GM21717 (cell line): ENCODE results near the gene CNGB1.
"Not testable (repeated sequence)": the region's sequence is repeated elsewhere in the genome, so short reads cannot be mapped to it uniquely, and the experiment has no call there.

Experiments
- ATAC-seq: cut with Tn5 transposase; IDR thresholded peaks from one replicate; pipeline ENCODE4 v1.9.1; 2021; ENCODE audit warnings: mild to moderate bottlenecking, moderate library complexity; ENCODE audit not compliant: unreplicated experiment

Gene CNGB1

DNA sequence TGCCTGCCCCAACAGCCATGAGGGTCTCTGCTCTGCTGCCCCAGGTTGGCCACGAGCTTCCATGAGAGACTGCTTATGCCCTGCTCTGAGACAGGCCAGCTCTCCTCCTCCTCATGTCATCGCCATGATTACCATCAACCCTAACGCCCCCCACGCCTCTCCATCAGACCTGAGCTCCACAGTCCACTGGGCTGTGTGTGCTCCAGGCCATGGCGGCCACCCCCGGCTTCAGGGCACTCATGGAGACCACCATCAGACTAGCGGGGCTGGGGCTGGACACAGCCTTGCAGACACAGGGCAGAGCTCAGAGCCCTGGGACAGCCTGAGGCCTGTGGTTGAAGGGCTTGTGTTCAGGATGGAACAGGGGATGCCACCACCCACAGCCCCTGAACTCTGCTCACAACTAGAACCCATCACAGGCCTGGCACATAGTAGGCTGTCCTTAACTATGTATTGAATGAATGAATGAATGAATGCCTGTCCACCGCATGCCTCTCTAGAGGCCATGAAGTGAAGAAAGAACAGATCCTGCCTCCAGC, 14.6 kb downstream of the CNGB1 start:
- no peak for ATAC-seq

GRCh38 chr16:57955572-57956188, 15.2 kb downstream of the CNGB1 start:
- ATAC-seq = no peak

DNA sequence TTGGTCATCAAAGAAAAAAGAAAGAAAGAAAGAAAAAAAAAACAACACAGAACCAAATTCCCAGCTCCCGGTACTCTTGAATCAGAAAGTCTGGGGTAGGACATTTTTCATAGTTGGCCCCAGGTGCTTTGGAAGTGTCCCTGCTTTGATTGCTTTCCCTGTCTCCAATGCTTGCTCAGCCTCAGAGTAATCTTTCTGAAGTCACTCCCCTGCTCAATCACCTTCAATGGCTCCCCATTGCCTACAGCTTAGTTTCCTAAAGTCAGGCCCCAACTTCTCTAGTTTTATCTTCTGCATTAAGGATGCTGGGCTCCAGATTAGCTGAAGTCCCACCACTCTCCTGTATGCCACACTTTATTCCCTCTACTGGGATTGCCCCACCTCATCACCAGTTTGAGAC, 17.1 kb downstream of the CNGB1 start:
- no peak for ATAC-seq

DNA sequence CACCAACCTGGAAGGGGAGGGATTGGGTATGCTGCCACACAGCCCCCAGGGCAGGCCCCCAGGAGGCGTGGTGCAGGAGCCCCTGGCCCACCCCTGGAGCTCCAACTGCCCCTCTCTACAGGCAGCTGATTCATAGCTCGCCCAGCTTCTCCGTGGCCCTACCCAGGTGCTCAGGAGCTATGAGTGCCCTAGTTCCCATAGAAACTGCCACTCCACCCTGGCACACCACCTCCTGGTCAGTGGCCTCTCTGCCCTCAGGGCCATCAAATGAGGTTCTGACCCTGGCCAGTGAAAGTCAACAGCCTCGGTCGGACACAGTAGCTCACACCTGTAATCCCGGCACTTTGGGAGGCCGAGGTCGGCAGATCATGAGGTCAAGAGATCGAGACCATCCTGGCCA, 18.0 kb downstream of the CNGB1 start:
- ATAC-seq = no peak

- ATAC-seq = no peak
These were observed 19.5 kb downstream of the CNGB1 start for GRCh38 chr16:57951204-57951960.

GRCh38 chr16:57950382-57950781, 20.5 kb downstream of the CNGB1 start:
- ATAC-seq = no peak

DNA sequence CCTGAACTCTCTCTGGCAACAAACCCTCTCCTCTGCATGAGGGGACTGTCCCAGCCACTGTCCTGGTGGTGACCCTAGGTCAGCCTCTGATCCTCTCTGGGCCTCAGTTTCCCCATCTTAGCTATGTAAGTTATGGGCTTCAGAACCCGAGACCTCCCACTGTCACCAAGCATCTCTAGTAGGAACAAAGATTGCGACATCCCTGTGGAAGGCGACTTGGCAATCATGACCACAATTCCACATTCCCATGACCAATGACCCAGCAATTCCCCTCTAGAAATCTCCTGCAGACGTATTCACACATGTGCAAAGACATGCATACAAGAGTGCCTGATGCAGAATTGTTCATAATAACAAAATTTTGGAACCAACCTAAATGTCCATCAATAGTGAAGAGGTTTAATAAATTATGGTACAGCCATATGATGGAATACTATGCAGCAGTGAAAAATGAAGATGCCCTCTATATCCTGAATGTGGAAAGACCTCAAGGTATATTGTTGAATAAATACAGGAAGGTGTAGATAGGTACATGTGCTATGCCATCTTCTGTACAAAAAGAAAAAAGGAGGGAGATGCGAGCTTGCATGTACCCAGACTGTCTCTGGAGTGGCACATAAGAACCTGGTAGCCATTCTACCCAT, 21.2 kb downstream of the CNGB1 start:
- no peak for ATAC-seq

DNA sequence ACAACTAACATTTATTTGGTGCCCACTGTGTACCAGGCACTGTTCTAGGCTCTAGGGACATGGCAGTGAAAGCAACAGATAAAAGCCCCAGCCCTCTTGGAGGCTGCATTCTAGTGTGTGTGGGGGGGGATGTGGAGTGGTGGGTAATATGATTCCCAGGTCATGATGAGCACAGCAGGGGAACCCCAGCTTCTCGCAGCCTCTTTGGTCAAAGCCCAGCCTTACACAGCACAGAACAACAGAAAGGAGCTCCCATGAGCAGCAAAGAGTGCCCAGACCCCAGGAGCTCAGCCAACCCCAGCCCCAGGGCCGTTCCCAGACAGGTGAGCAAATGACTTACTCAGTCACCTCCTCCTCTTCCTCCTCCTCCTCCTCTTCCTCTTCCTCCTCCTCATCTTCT, 21.9 kb downstream of the CNGB1 start:
- no peak for ATAC-seq

DNA sequence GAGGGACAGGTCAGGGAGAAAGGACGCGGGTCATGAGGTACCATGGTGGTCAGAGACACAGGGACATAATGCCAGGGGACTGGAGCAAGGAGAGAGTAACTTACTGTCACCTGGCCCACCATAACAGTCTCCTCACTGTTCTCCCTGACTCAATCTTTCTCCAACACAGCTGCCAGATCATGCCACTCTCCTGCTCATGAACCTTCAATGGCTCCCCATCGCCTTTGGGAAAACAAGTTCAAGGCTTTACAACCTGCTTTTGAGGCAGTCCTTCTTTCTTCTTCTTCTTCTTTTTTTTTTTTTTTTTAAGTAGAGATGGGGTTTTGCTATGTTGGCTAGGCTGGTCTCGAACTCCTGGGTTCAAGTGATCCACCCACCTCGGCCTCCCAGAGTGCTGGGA, 22.9 kb downstream of the CNGB1 start:
- no peak for ATAC-seq

DNA sequence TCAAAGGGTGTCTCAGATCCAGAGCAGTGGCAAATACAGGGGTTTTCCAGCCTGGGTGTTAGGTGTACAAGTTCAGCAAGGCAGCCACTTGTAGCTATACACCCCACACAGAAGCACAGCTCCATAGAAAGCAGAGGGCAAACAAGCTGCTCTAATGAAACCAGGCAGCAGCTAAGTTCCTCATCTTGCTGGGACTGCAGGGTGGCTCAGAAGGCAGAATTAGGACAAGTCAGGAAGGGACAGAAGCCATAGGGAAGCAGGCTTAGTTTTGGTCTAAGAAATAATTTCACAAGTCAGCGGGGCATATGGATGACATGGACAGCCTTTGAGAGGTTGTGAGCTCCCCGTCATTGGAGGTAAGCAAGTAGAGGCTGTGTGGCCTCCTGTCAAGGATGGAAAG, 23.7 kb downstream of the CNGB1 start:
- no peak for ATAC-seq

DNA sequence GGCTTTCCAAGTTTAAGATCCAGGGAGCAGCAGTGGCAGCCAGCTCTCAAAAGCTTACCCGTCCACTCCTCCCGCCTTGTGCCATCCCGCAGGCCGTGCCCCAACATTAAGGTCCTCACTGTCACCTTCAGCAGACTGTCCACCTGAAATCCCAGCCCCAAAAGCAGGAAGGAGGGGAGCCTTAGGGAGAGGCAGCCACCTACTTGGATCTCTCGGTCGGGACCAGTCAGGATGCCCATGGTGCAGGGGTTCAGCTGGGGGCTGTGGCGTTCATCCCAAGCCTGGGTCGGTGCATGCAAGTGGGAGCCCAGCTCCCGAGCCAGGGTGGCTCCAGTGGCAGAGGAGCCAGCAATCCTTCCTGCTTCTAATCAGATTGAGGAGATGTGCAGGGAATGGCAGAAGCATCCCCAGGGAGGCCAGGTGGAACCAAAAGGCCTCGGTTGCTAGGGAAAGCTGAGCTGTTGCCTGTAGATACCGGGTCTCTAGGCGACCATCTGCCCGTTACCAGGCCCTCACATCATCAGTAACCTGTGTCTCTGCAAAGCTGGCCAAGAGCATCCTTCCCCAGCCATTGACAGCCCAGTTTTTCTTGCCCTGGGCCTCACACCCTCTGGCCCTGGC, 24.6 kb downstream of the CNGB1 start:
- no peak for ATAC-seq

GRCh38 chr16:57945740-57946138, 25.2 kb downstream of the CNGB1 start:
- no peak for ATAC-seq

GRCh38 chr16:57944970-57945739, 25.8 kb downstream of the CNGB1 start:
- no peak for ATAC-seq

- ATAC-seq = not testable (repeated sequence)
These were observed 27.5 kb downstream of the CNGB1 start for GRCh38 chr16:57943381-57943780.

GRCh38 chr16:57941901-57942300, 29.0 kb downstream of the CNGB1 start:
- not testable (repeated sequence) for ATAC-seq

GRCh38 chr16:57941016-57941664, 29.8 kb downstream of the CNGB1 start:
- no peak for ATAC-seq

DNA sequence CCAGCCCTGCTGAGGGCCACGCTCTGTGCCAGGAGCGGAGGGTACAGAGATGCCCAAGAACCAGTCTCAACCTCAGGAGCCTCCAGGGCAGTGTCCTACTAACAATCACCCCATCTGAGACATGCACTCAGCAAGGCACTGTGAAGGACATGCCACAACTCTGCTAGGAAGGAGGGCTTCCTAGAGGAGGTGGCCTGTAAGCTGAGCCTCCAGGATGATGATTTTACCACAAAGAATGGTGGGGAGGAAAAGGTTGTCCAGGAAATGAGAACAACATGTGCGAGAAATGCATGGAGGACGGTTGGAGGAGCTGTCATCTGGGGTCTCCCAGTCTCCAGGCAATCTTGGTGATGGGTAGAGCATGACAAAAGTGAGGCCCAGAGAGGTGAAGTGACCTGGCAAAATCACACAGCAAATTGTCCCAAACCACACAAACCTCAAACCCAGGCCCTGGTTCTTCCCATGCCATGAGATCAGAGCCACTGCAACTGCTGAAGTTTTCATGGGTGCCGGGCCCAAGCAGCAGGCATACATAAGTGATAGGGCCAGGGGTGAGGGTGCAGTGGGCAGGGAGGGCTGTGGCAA, 30.5 kb downstream of the CNGB1 start:
- no peak for ATAC-seq

DNA sequence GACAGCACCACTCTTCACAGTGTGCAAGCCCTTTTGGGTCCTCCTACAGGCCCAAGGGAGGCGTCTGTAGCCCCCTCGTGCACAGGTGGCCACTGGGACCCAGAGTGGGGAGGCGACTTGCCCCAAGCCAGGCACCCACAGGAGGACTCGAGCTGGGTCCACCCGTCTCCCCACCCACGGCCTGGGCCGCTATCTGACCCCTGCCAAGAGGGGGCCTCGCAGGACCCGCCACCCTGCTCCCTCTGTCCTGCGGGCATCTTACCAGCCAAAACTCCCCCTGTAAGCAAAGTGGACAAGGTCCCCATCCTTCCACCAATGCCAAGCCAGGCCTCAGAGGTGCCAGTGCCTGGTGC, 31.1 kb downstream of the CNGB1 start:
- no peak for ATAC-seq

GRCh38 chr16:57938936-57939871, 31.7 kb downstream of the CNGB1 start:
- ATAC-seq = no peak
